Memory B cell (primary cell): ENCODE results near the gene SSC5D.
A peak's percentile ranks its signal among the peaks of the same experiment; 100 is the strongest.
"Not testable (repeated sequence)": the region's sequence is repeated elsewhere in the genome, so short reads cannot be mapped to it uniquely, and the experiment has no call there.

ENCODE experiments used
- ATAC-seq: fragments of 150-1000 bp; cut with Tn5 transposase; 2 replicates; pipeline ENCODE4 v1.10.0; 2021; ENCODE audit warnings: low read depth, mild to moderate bottlenecking, moderate library complexity
- DNase-seq, 2 donors: peaks; one replicate each; pipeline ENCODE4 v3.0.0; 2022; ENCODE audit warnings: low spot score in 2 of 2
- H3K27ac Mint-ChIP-seq: one replicate; pipeline ENCODE4 v1.8.0; 2022; ENCODE audit warnings: mild to moderate bottlenecking, moderate library complexity, mixed read lengths
- H3K27me3 Mint-ChIP-seq: one replicate; pipeline ENCODE4 v1.8.0; 2022; ENCODE audit warnings: mixed read lengths
- H3K36me3 Mint-ChIP-seq: one replicate; pipeline ENCODE4 v1.8.0; 2022; ENCODE audit warnings: mild to moderate bottlenecking, mixed read lengths
- H3K4me1 Mint-ChIP-seq: one replicate; pipeline ENCODE4 v1.8.0; 2022; ENCODE audit warnings: mixed read lengths
- H3K4me3 Mint-ChIP-seq: one replicate; pipeline ENCODE4 v1.8.0; 2022; ENCODE audit warnings: mild to moderate bottlenecking, moderate library complexity, mixed read lengths
- H3K9me3 Mint-ChIP-seq: one replicate; pipeline ENCODE4 v1.8.0; 2022; ENCODE audit warnings: mixed read lengths

SSC5D gene

GRCh38 chr19:55487924-55488687 lies at the start of gene SSC5D:
SSC5D (plus strand) TSS chr19:55488436; CDS start chr19:55488590, 154 bp downstream.
- DNase-seq (no peak), ATAC-seq (no peak)
- Mint-ChIP-seq H3K4me3 (no peak within 1 kb of the TSS), H3K27me3 (peaks cover 8% of the 10 kb centered on the region), H3K36me3 (no peaks in the 10 kb centered on the region), H3K4me1 (peaks cover 7% of the 10 kb centered on the region), H3K9me3 (no peaks in the 10 kb centered on the region), H3K27ac (peak within 1 kb of the TSS; percentile 67)

GRCh38 chr19:55439052-55439451 lies 49.2 kb upstream of the SSC5D start:
- Mint-ChIP-seq H3K27ac (no peak overlapping the region), H3K4me1 (peaks cover 22% of the 10 kb centered on the region), H3K36me3 (peaks cover 6% of the 10 kb centered on the region), H3K27me3 (peaks cover 38% of the 10 kb centered on the region), H3K9me3 (peaks cover 3% of the 10 kb centered on the region), H3K4me3 (no peak overlapping the region)
- ATAC-seq, result no peak
- no peak for DNase-seq

GRCh38 chr19:55440411-55441105 lies 47.7 kb upstream of the SSC5D start:
- H3K4me3 Mint-ChIP-seq, result no peak overlapping the region
- H3K27me3 Mint-ChIP-seq, result peaks cover 44% of the 10 kb centered on the region
- no peak overlapping the region for H3K27ac Mint-ChIP-seq
- DNase-seq, result peak in 1 of 2 donors; percentile 16
- H3K9me3 Mint-ChIP-seq, result peaks cover 3% of the 10 kb centered on the region
- H3K4me1 Mint-ChIP-seq, result peaks cover 22% of the 10 kb centered on the region
- H3K36me3 Mint-ChIP-seq, result peaks cover 6% of the 10 kb centered on the region
- ATAC-seq, result no peak

GRCh38 chr19:55441319-55441691 lies 46.9 kb upstream of the SSC5D start:
- H3K36me3 Mint-ChIP-seq, result peaks cover 6% of the 10 kb centered on the region
- DNase-seq, result peak; percentile 32 to 39
- peaks cover 22% of the 10 kb centered on the region for H3K4me1 Mint-ChIP-seq
- peak; percentile 61 for ATAC-seq
- H3K27me3 Mint-ChIP-seq, result peaks cover 46% of the 10 kb centered on the region
- H3K9me3 Mint-ChIP-seq, result peaks cover 3% of the 10 kb centered on the region
- H3K27ac Mint-ChIP-seq, result peak overlapping the region; percentile 19
- H3K4me3 Mint-ChIP-seq, result peak overlapping the region; percentile 21

DNA sequence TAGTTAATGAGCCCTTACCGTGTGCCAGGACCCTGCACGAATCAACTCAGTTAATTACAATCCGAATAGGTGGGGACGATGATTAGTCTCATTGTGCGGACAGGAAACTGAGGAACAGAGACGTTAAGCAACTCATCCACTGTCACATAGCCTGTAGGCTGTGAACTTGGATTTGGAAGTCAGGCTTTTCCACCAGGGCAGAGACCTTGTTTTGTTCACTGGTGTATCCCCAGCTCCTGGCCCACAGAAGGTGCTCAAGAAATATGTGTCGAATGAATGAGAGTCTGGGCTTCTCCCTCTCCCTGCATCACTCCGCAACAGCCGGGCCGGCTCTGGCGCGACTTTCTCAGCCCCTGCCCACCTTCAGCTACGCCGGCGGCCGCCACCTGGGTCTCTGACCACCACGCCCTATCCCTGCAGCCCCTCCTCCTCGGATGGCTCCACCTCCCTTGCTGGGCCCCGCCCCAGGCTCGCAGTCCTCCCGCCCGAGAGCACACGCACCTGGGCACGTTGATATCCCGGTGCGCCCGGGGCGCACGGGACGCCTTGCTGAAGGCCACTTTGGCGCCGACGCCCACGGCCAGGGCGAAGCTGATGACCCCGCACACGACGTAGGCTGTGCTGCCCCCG lies 46.4 kb upstream of the SSC5D start:
- ATAC-seq (peak; percentile 35), DNase-seq (peak in 1 of 2 donors; percentile 22)
- H3K4me3 Mint-ChIP-seq, result peak overlapping the region; percentile 21
- peaks cover 6% of the 10 kb centered on the region for H3K36me3 Mint-ChIP-seq
- peak overlapping the region; percentile 19 for H3K27ac Mint-ChIP-seq
- H3K27me3 Mint-ChIP-seq, result peaks cover 42% of the 10 kb centered on the region
- peaks cover 22% of the 10 kb centered on the region for H3K4me1 Mint-ChIP-seq
- H3K9me3 Mint-ChIP-seq, result peaks cover 3% of the 10 kb centered on the region

- H3K27ac Mint-ChIP-seq, result no peak overlapping the region
- H3K27me3 Mint-ChIP-seq, result peaks cover 40% of the 10 kb centered on the region
- no peak overlapping the region for H3K4me3 Mint-ChIP-seq
- H3K4me1 Mint-ChIP-seq, result peaks cover 20% of the 10 kb centered on the region
- peaks cover 6% of the 10 kb centered on the region for H3K36me3 Mint-ChIP-seq
- DNase-seq, result peak in 1 of 2 donors; percentile 33
- peak; percentile 58 for ATAC-seq
- H3K9me3 Mint-ChIP-seq, result peaks cover 3% of the 10 kb centered on the region
These were observed 45.8 kb upstream of the SSC5D start for GRCh38 chr19:55442372-55442961.

- DNase-seq (no peak), ATAC-seq (no peak)
- Mint-ChIP-seq H3K4me3 (no peak within 1 kb of the TSS), H3K27me3 (peaks cover 40% of the 10 kb centered on the region), H3K36me3 (peaks cover 6% of the 10 kb centered on the region), H3K27ac (no peak within 1 kb of the TSS), H3K9me3 (peaks cover 3% of the 10 kb centered on the region), H3K4me1 (peaks cover 20% of the 10 kb centered on the region)
These were observed 45.0 kb upstream of the SSC5D start, which contains the start of gene SHISA7 for GRCh38 chr19:55443045-55443823. SHISA7 (minus strand) TSS chr19:55443300; CDS start chr19:55442863, 437 bp downstream.

DNA sequence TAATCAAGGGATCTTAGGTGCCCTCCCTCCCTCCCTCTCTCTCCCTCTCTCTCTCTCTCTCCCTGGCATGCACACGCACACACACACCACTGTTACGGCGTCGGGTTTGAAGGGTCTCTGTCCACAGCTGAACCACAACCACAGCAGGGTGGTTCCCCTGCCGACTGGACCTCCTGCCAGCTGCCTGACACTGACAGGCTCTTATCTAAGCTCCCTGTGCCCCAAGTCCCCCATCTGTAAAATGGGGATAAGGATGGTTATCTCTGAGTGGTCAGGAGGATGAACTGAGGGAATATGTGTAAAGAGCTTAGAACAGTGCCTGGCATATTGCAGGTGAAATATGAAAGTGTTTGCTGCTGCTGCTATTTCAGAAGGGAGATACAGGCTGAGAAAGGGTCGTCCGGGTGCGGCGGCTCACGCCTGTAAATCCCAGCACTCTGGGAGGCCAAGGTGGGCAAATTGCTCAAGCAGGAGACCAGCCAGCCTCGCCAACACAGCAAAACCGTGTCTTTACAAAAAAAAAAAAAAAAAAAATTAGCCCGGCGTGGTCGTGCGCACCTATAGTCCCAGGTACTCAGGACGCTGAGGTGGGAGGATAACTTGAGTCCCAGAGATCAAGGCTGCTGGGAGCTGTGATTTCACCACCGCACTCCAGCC lies 44.3 kb upstream of the SSC5D start:
- DNase-seq, result no peak
- peaks cover 37% of the 10 kb centered on the region for H3K27me3 Mint-ChIP-seq
- H3K9me3 Mint-ChIP-seq, result peaks cover 3% of the 10 kb centered on the region
- no peak overlapping the region for H3K4me3 Mint-ChIP-seq
- H3K4me1 Mint-ChIP-seq, result peaks cover 20% of the 10 kb centered on the region
- H3K36me3 Mint-ChIP-seq, result peaks cover 6% of the 10 kb centered on the region
- no peak for ATAC-seq
- H3K27ac Mint-ChIP-seq, result no peak overlapping the region

GRCh38 chr19:55444646-55445045 lies 43.6 kb upstream of the SSC5D start:
- peaks cover 3% of the 10 kb centered on the region for H3K36me3 Mint-ChIP-seq
- DNase-seq (no peak), ATAC-seq (no peak)
- H3K4me1 Mint-ChIP-seq, result peaks cover 18% of the 10 kb centered on the region
- H3K9me3 Mint-ChIP-seq, result no peaks in the 10 kb centered on the region
- no peak overlapping the region for H3K27ac Mint-ChIP-seq
- H3K4me3 Mint-ChIP-seq, result no peak overlapping the region
- H3K27me3 Mint-ChIP-seq, result peaks cover 31% of the 10 kb centered on the region

- Mint-ChIP-seq H3K4me1 (peaks cover 17% of the 10 kb centered on the region), H3K4me3 (no peak overlapping the region), H3K36me3 (peaks cover 7% of the 10 kb centered on the region), H3K27me3 (peaks cover 33% of the 10 kb centered on the region), H3K9me3 (no peaks in the 10 kb centered on the region), H3K27ac (no peak overlapping the region)
- no peak for ATAC-seq
- no peak for DNase-seq
These were observed 42.2 kb upstream of the SSC5D start for GRCh38 chr19:55446060-55446459.

GRCh38 chr19:55447421-55448174 lies 40.6 kb upstream of the SSC5D start:
- H3K4me1 Mint-ChIP-seq, result peaks cover 16% of the 10 kb centered on the region
- H3K9me3 Mint-ChIP-seq, result no peaks in the 10 kb centered on the region
- H3K27me3 Mint-ChIP-seq, result peaks cover 31% of the 10 kb centered on the region
- DNase-seq (no peak), ATAC-seq (peak; percentile 22)
- peaks cover 4% of the 10 kb centered on the region for H3K36me3 Mint-ChIP-seq
- no peak overlapping the region for H3K4me3 Mint-ChIP-seq
- H3K27ac Mint-ChIP-seq, result no peak overlapping the region

DNA sequence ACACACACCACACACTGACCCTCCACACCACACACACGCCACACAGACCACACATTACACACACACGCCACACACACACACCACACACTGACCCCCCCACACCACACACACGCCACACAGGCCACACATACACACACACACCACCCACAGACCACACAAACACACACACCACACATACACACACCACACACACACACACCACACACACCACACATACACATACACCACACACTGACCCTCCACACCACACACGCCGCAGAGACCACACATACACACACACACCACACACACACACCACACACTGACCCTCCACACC lies 40.1 kb upstream of the SSC5D start:
- H3K4me3 Mint-ChIP-seq, H3K9me3 Mint-ChIP-seq, H3K36me3 Mint-ChIP-seq, H3K27ac Mint-ChIP-seq, ATAC-seq, DNase-seq: not testable (repeated sequence)
- Mint-ChIP-seq H3K4me1 (peaks cover 11% of the 10 kb centered on the region), H3K27me3 (peaks cover 27% of the 10 kb centered on the region)
